Activated CD4-positive, alpha-beta T cell treated with anti-CD3 and anti-CD28 coated beads, Interleukin-10, Interleukin-2, amounts not matched to agents 100 ng/mL and 50 ng/mL, durations not matched to agents 16 hours and 8 hours (primary cell): ENCODE results near the gene CT47C1.

Experiments
- DNase-seq: peaks from one replicate; pipeline ENCODE4 v3.0.0-alpha.2; 2020

Gene CT47C1

GRCh38 chrX:119075270-119076025 is 2.7 kb downstream of the CT47C1 start:
- no peak for DNase-seq

- DNase-seq: no peak
Observed at GRCh38 chrX:119082278-119082677, 9.5 kb downstream of the CT47C1 start.

- DNase-seq: no peak
Observed at GRCh38 chrX:119084766-119085165, 12.0 kb downstream of the CT47C1 start.

- DNase-seq: no peak
Observed at GRCh38 chrX:119087121-119087520, 14.3 kb downstream of the CT47C1 start.

- no peak for DNase-seq
Observed at GRCh38 chrX:119089619-119090018, 16.8 kb downstream of the CT47C1 start.

GRCh38 chrX:119090627-119091026 is 17.8 kb downstream of the CT47C1 start:
- DNase-seq: no peak

- DNase-seq: no peak
Observed at GRCh38 chrX:119093991-119094735, 21.4 kb downstream of the CT47C1 start.

- DNase-seq: no peak
Observed at GRCh38 chrX:119094819-119095218, 22.0 kb downstream of the CT47C1 start.

GRCh38 chrX:119095936-119096335 is 23.1 kb downstream of the CT47C1 start:
- no peak for DNase-seq

- peak; percentile 3 for DNase-seq
Observed at GRCh38 chrX:119101168-119101567, 28.4 kb downstream of the CT47C1 start.

- no peak for DNase-seq
Observed at GRCh38 chrX:119105826-119106225, 33.0 kb downstream of the CT47C1 start.

GRCh38 chrX:119107206-119107605 is 34.4 kb downstream of the CT47C1 start:
- no peak for DNase-seq

- DNase-seq: peak; percentile 56
Observed at GRCh38 chrX:119118780-119119395, 46.1 kb downstream of the CT47C1 start.

- no peak for DNase-seq
Observed at GRCh38 chrX:119121341-119121740, 48.5 kb downstream of the CT47C1 start.
